CD4-positive, CD25-positive, alpha-beta regulatory T cell (primary cell): Measurements from ENCODE around the gene LCP2. TPM values are rescaled to one million over a fixed set of nuclear protein-coding genes. Genes with fewer than 3 reads are reported as not detected.

Source experiments
- ATAC-seq, 2 donors: fragments of 150-1000 bp; cut with Tn5 transposase; one replicate each; pipeline ENCODE4 v1.10.0; 2021; ENCODE audit warnings: low read depth in 2 of 2, moderate number of reproducible peaks in 2 of 2, moderate library complexity in 1 of 2
- DNase-seq, 3 donors: peaks; one replicate each; pipeline versions ENCODE4 v3.0.0 to v3.0.0-alpha.2; 2012 to 2022; ENCODE audit warnings: mixed read lengths in 1 of 3
- H3K27ac ChIP-seq: one replicate; pipeline ENCODE4 v1.7.0; 2013; ENCODE audit warnings: mild to moderate bottlenecking, low read length; ENCODE audit not compliant: insufficient read depth, poor library complexity, severe bottlenecking
- H3K27me3 ChIP-seq: one replicate; pipeline ENCODE4 v1.7.0; 2013; ENCODE audit warnings: low read length; ENCODE audit not compliant: control insufficient read depth, insufficient read depth
- H3K36me3 ChIP-seq: one replicate; pipeline ENCODE4 v1.7.0; 2013; ENCODE audit warnings: mild to moderate bottlenecking, low read length, moderate library complexity; ENCODE audit not compliant: control insufficient read depth, insufficient read depth
- H3K4me1 ChIP-seq: 2 replicates; pipeline ENCODE4 v1.7.0; 2013; ENCODE audit warnings: mild to moderate bottlenecking, low read length; ENCODE audit not compliant: insufficient read depth, control insufficient read depth, poor library complexity, severe bottlenecking
- H3K4me3 ChIP-seq: one replicate; pipeline ENCODE4 v1.7.0; 2013; ENCODE audit warnings: low read depth, mild to moderate bottlenecking, low read length, moderate library complexity
- H3K9me3 ChIP-seq, 2 experiments: 1 replicate in 1 of 2; 2 replicates in 1 of 2; pipeline ENCODE4 v1.7.0; 2013; ENCODE audit warnings: low read length in 2 of 2, mild to moderate bottlenecking in 1 of 2, moderate library complexity in 1 of 2; ENCODE audit not compliant: control insufficient read depth in 2 of 2
- H3K27ac Mint-ChIP-seq, 3 donors: one replicate each; pipeline ENCODE4 v1.8.0; 2020 to 2022; ENCODE audit warnings: mild to moderate bottlenecking in 3 of 3, mixed read lengths in 3 of 3, moderate library complexity in 2 of 3
- H3K27me3 Mint-ChIP-seq: one replicate; pipeline ENCODE4 v1.8.0; 2022; ENCODE audit warnings: mild to moderate bottlenecking, mixed read lengths
- H3K36me3 Mint-ChIP-seq: one replicate; pipeline ENCODE4 v1.8.0; 2020; ENCODE audit warnings: mixed read lengths
- H3K4me1 Mint-ChIP-seq, 4 donors: one replicate each; pipeline ENCODE4 v1.8.0; 2020 to 2022; ENCODE audit warnings: mixed read lengths in 4 of 4, mild to moderate bottlenecking in 1 of 4
- H3K4me3 Mint-ChIP-seq, 4 donors: one replicate each; pipeline ENCODE4 v1.8.0; 2020 to 2022; ENCODE audit warnings: mild to moderate bottlenecking in 4 of 4, mixed read lengths in 4 of 4, moderate library complexity in 3 of 4
- H3K9me3 Mint-ChIP-seq, 7 donors: one replicate each; pipeline ENCODE4 v1.8.0; 2020 to 2022; ENCODE audit warnings: mixed read lengths in 7 of 7, mild to moderate bottlenecking in 3 of 7, moderate library complexity in 2 of 7
- polyA plus RNA-seq, 4 donors: library from polyadenylated mRNA; unstranded; fragments of 300-500 nt; fragmentation: Illumina TruSeq; gene quantifications; one replicate each; pipeline ENCODE4 v1.2.3, GENCODE V29; 2021
- total RNA-seq: library from RNA; stranded (reverse); gene quantifications from one replicate; pipeline ENCODE4 v1.2.3, GENCODE V29; 2022

LCP2 gene
- total and polyA plus RNA-seq, 5 donors from 2014 or later: 164 to 351 (median 197) TPM

GRCh38 chr5:170314541-170315095 is 17.0 kb upstream of the LCP2 start:
- peak overlapping the region in 2 of 3 donors; percentile 56 to 73 for H3K27ac Mint-ChIP-seq
- no peak overlapping the region for H3K4me3 Mint-ChIP-seq
- Histone ChIP-seq H3K4me3 (no peak overlapping the region), H3K9me3 (no peaks in the 10 kb centered on the region), H3K27me3 (no peaks in the 10 kb centered on the region), H3K4me1 (peaks cover 44% of the 10 kb centered on the region), H3K27ac (no peak overlapping the region), H3K36me3 (no peaks in the 10 kb centered on the region)
- no peak for DNase-seq
- H3K36me3 Mint-ChIP-seq: no peaks in the 10 kb centered on the region
- peaks cover 13 to 84% (median 40%) of the 10 kb centered on the region in 4 donors for H3K4me1 Mint-ChIP-seq
- no peak for ATAC-seq
- H3K9me3 Mint-ChIP-seq: no peaks in the 10 kb centered on the region
- no peaks in the 10 kb centered on the region for H3K27me3 Mint-ChIP-seq

- Histone ChIP-seq H3K27ac (peak overlapping the region; percentile 59), H3K27me3 (no peaks in the 10 kb centered on the region), H3K9me3 (no peaks in the 10 kb centered on the region), H3K36me3 (no peaks in the 10 kb centered on the region), H3K4me1 (peaks cover 37% of the 10 kb centered on the region), H3K4me3 (peak overlapping the region; percentile 45)
- Mint-ChIP-seq H3K27ac (peak overlapping the region; percentile 78 to 97 (median 87)), H3K36me3 (no peaks in the 10 kb centered on the region), H3K4me3 (peak overlapping the region in 2 of 4 donors; percentile 71 to 74), H3K27me3 (no peaks in the 10 kb centered on the region), H3K9me3 (no peaks in the 10 kb centered on the region), H3K4me1 (peaks cover 13 to 80% (median 43%) of the 10 kb centered on the region in 4 donors)
- DNase-seq (no peak), ATAC-seq (no peak)
These were observed 16.2 kb upstream of the LCP2 start for GRCh38 chr5:170313816-170314215.

- Mint-ChIP-seq H3K4me1 (peaks cover 18 to 80% (median 45%) of the 10 kb centered on the region in 4 donors), H3K27ac (peak overlapping the region; percentile 78 to 97 (median 87)), H3K27me3 (no peaks in the 10 kb centered on the region), H3K9me3 (no peaks in the 10 kb centered on the region), H3K4me3 (peak overlapping the region; percentile 71 to 83 (median 78)), H3K36me3 (no peaks in the 10 kb centered on the region)
- ATAC-seq (peak; percentile 31 to 60), DNase-seq (peak in 2 of 3 donors; percentile 58 to 74)
- Histone ChIP-seq H3K27ac (peak overlapping the region; percentile 59), H3K4me1 (peaks cover 37% of the 10 kb centered on the region), H3K27me3 (no peaks in the 10 kb centered on the region), H3K9me3 (no peaks in the 10 kb centered on the region), H3K36me3 (no peaks in the 10 kb centered on the region), H3K4me3 (peak overlapping the region; percentile 45)
These were observed 15.8 kb upstream of the LCP2 start for GRCh38 chr5:170313344-170313743.

- peak in 2 of 3 donors; percentile 46 to 50 for DNase-seq
- Histone ChIP-seq H3K4me3 (peak overlapping the region; percentile 45), H3K9me3 (no peaks in the 10 kb centered on the region), H3K27ac (peak overlapping the region; percentile 59), H3K27me3 (no peaks in the 10 kb centered on the region), H3K4me1 (peaks cover 37% of the 10 kb centered on the region), H3K36me3 (no peaks in the 10 kb centered on the region)
- peak; percentile 77 to 79 for ATAC-seq
- Mint-ChIP-seq H3K4me3 (peak overlapping the region in 3 of 4 donors; percentile 30 to 82 (median 74)), H3K36me3 (no peaks in the 10 kb centered on the region), H3K27ac (peak overlapping the region; percentile 81 to 97 (median 87)), H3K27me3 (no peaks in the 10 kb centered on the region), H3K9me3 (no peaks in the 10 kb centered on the region), H3K4me1 (peaks cover 18 to 79% (median 45%) of the 10 kb centered on the region in 4 donors)
These were observed 15.1 kb upstream of the LCP2 start for GRCh38 chr5:170312666-170313065.

- H3K27me3 Mint-ChIP-seq: no peaks in the 10 kb centered on the region
- Histone ChIP-seq H3K27ac (peak overlapping the region; percentile 59), H3K4me3 (peak overlapping the region; percentile 45), H3K4me1 (peaks cover 37% of the 10 kb centered on the region), H3K27me3 (no peaks in the 10 kb centered on the region), H3K9me3 (no peaks in the 10 kb centered on the region), H3K36me3 (no peaks in the 10 kb centered on the region)
- peaks cover 18 to 78% (median 46%) of the 10 kb centered on the region in 4 donors for H3K4me1 Mint-ChIP-seq
- H3K9me3 Mint-ChIP-seq: no peaks in the 10 kb centered on the region
- no peaks in the 10 kb centered on the region for H3K36me3 Mint-ChIP-seq
- peak overlapping the region; percentile 81 to 97 (median 87) for H3K27ac Mint-ChIP-seq
- no peak for DNase-seq
- H3K4me3 Mint-ChIP-seq: peak overlapping the region in 3 of 4 donors; percentile 30 to 82 (median 74)
- no peak for ATAC-seq
These were observed 14.7 kb upstream of the LCP2 start for GRCh38 chr5:170312301-170312595.

GRCh38 chr5:170311511-170312300 is 14.1 kb upstream of the LCP2 start:
- H3K9me3 ChIP-seq: no peaks in the 10 kb centered on the region
- no peak for ATAC-seq
- H3K4me1 ChIP-seq: peaks cover 37% of the 10 kb centered on the region
- Mint-ChIP-seq H3K36me3 (no peaks in the 10 kb centered on the region), H3K4me3 (peak overlapping the region in 3 of 4 donors; percentile 40 to 82 (median 50)), H3K4me1 (peaks cover 18 to 77% (median 48%) of the 10 kb centered on the region in 4 donors), H3K9me3 (no peaks in the 10 kb centered on the region), H3K27ac (peak overlapping the region; percentile 81 to 97 (median 87)), H3K27me3 (no peaks in the 10 kb centered on the region)
- no peaks in the 10 kb centered on the region for H3K27me3 ChIP-seq
- no peak for DNase-seq
- no peaks in the 10 kb centered on the region for H3K36me3 ChIP-seq
- peak overlapping the region; percentile 45 for H3K4me3 ChIP-seq
- H3K27ac ChIP-seq: peak overlapping the region; percentile 59

GRCh38 chr5:170310256-170310926 is 12.8 kb upstream of the LCP2 start:
- Histone ChIP-seq H3K27ac (no peak overlapping the region), H3K36me3 (no peaks in the 10 kb centered on the region), H3K9me3 (no peaks in the 10 kb centered on the region), H3K4me1 (peaks cover 37% of the 10 kb centered on the region), H3K27me3 (no peaks in the 10 kb centered on the region), H3K4me3 (no peak overlapping the region)
- Mint-ChIP-seq H3K36me3 (no peaks in the 10 kb centered on the region), H3K9me3 (no peaks in the 10 kb centered on the region), H3K4me3 (peak overlapping the region in 1 of 4 donors; percentile 21), H3K27ac (peak overlapping the region in 1 of 3 donors; percentile 87), H3K4me1 (peaks cover 18 to 84% (median 54%) of the 10 kb centered on the region in 4 donors), H3K27me3 (no peaks in the 10 kb centered on the region)
- ATAC-seq (no peak), DNase-seq (no peak)
